ENCODE measurements around the gene PROZ.

- TF ChIP-seq POLR2A (IDR thresholded peaks at IDR 0.05) (no peak), CTCF (IDR thresholded peaks at IDR 0.05) (no peak), POLR2AphosphoS5 (IDR thresholded peaks at IDR 0.05) (no peak)
Measured at GRCh38 chr13:113205428-113205931, 47.0 kb downstream of the PROZ start.
